ENCODE measurements around the gene HMCN1. TPM values are rescaled to one million over a fixed set of nuclear protein-coding genes. Genes with fewer than 3 reads are reported as not detected.

Gene HMCN1
- total RNA-seq, 1 donor from 2014 or later, result 8.9 TPM

DNA sequence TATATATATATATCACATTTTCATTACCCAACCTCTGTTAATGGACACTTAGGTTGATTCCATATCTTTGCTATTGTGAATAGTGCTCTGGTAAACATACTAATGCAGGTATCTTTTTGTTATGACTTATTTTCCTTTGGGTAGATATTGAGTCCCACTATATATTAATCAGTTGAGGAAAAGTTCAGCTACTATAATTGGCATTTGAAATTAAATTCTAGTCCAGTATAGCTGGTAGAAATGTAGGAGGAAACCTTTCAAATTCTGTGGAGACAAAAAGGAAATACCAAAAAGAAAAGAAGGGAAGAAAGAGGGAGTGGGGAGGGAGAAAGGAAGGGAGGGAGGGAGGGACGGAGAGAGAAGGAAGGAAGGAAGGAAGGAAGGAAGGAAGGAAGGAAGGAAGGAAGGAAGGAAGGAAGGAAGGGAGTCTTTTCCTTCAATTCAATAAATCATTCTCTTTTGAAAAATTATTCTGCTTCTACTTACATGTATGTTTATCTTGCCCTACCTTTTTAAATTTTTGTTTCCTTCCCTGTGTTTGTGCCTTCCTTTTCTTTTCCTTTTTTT is 329.0 kb downstream of the HMCN1 start:
- intact Hi-C loops (cut with micrococcal nuclease), result no loop called here
- H3K27ac ChIP-seq (replicated peaks), result no peak overlapping the region
- H3K9me3 ChIP-seq (replicated peaks), result no peaks in the 10 kb centered on the region
- no peaks in the 10 kb centered on the region for H3K27me3 ChIP-seq (ENCODE audit: low read depth)
- H3K36me3 ChIP-seq, result peaks cover 3% of the 10 kb centered on the region
- no peak for DNase-seq
- H3K4me3 ChIP-seq, result no peak overlapping the region
- peaks cover 8% of the 10 kb centered on the region for H3K4me1 ChIP-seq
- TF ChIP-seq CTCF (IDR thresholded peaks at IDR 0.05; ENCODE audit: borderline replicate concordance), result no peak

DNA sequence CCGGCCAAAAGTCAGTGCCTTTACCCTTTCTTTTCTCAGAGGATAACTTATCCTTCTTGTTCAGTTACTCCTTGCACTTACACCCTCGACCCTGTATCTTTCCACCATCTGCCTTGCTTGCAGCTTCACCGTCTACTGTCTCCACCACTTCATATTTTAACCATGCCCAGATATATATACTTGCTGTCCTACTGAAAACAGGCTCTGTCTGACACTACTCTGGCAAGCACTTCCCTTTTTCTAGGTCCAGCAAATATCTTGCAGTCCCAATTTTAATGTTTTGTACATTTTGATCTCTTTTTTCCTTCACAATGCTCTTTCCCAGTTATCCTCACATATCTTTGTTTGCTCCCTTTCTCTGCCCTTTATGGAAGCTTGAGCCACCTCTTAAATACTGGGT is 332.2 kb downstream of the HMCN1 start:
- Histone ChIP-seq H3K27me3 (ENCODE audit: low read depth) (no peaks in the 10 kb centered on the region), H3K36me3 (peaks cover 3% of the 10 kb centered on the region), H3K27ac (replicated peaks) (no peak overlapping the region), H3K4me3 (no peak overlapping the region), H3K4me1 (no peaks in the 10 kb centered on the region), H3K9me3 (replicated peaks) (no peaks in the 10 kb centered on the region)
- no peak for DNase-seq
- intact Hi-C loops (cut with micrococcal nuclease), result no loop called here
- no peak for TF ChIP-seq CTCF (IDR thresholded peaks at IDR 0.05; ENCODE audit: borderline replicate concordance)

GRCh38 chr1:186073697-186074096 is 339.5 kb downstream of the HMCN1 start:
- Histone ChIP-seq H3K4me1 (no peaks in the 10 kb centered on the region), H3K27ac (replicated peaks) (no peak overlapping the region), H3K4me3 (no peak overlapping the region), H3K36me3 (no peaks in the 10 kb centered on the region), H3K27me3 (ENCODE audit: low read depth) (no peaks in the 10 kb centered on the region), H3K9me3 (replicated peaks) (no peaks in the 10 kb centered on the region)
- no peak for TF ChIP-seq CTCF (IDR thresholded peaks at IDR 0.05; ENCODE audit: borderline replicate concordance)
- no peak for DNase-seq
- intact Hi-C loops (cut with micrococcal nuclease), result no loop called here

DNA sequence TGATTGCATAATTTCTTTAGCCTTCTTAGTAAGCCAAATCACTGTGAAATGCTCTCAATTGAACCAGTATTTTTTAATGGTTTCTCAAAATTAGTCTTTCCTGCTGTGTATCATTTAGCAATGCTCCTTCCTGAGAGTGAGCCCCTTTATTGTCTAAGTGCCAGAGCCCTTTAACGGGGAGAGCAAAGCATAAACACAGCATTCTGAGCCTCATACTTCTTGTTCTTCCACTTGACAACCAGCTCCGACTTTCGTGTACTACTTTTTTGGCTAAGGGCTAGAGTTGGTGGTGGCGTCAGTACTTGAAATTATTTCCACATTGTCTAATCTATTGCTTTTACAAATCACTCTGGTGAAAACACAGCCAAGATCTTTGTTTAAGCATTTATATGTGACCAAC is 341.8 kb downstream of the HMCN1 start:
- DNase-seq, result no peak
- no peak overlapping the region for H3K4me3 ChIP-seq
- H3K9me3 ChIP-seq (replicated peaks), result no peaks in the 10 kb centered on the region
- no peaks in the 10 kb centered on the region for H3K4me1 ChIP-seq
- H3K27me3 ChIP-seq (ENCODE audit: low read depth), result no peaks in the 10 kb centered on the region
- intact Hi-C loops (cut with micrococcal nuclease), result no loop called here
- TF ChIP-seq CTCF (IDR thresholded peaks at IDR 0.05; ENCODE audit: borderline replicate concordance), result no peak
- no peaks in the 10 kb centered on the region for H3K36me3 ChIP-seq
- no peak overlapping the region for H3K27ac ChIP-seq (replicated peaks)

DNA sequence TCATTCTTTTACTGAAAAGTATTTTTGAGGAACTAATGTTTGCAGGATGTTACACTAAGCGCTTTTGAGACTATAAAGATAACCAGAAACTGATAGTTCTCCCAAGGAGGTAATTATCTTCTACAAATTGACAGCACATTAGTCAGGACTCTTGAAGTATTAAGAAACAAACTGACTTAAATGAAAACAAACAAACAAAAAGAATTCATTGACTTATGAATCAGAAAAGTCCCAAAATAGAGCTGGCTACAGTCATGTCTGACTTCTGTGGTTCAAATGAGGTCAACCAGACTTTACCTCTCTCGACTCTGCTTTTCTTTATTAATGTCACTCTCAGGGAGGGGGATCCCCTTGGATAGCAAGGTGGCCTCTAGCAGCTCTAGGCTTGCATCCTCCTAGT is 344.1 kb downstream of the HMCN1 start:
- H3K9me3 ChIP-seq (replicated peaks), result no peaks in the 10 kb centered on the region
- no peak overlapping the region for H3K27ac ChIP-seq (replicated peaks)
- intact Hi-C loops (cut with micrococcal nuclease), result no loop called here
- H3K4me1 ChIP-seq, result peaks cover 10% of the 10 kb centered on the region
- H3K27me3 ChIP-seq (ENCODE audit: low read depth), result no peaks in the 10 kb centered on the region
- DNase-seq, result no peak
- H3K36me3 ChIP-seq, result no peaks in the 10 kb centered on the region
- no peak for TF ChIP-seq CTCF (IDR thresholded peaks at IDR 0.05; ENCODE audit: borderline replicate concordance)
- H3K4me3 ChIP-seq, result no peak overlapping the region
